ENCODE data around the gene FAM221B. TPM values are rescaled to one million over a fixed set of nuclear protein-coding genes. Genes with fewer than 3 reads are reported as not detected.

FAM221B gene
- polyA plus RNA-seq, 1 donor from 2014 or later, result 0.09 TPM

DNA sequence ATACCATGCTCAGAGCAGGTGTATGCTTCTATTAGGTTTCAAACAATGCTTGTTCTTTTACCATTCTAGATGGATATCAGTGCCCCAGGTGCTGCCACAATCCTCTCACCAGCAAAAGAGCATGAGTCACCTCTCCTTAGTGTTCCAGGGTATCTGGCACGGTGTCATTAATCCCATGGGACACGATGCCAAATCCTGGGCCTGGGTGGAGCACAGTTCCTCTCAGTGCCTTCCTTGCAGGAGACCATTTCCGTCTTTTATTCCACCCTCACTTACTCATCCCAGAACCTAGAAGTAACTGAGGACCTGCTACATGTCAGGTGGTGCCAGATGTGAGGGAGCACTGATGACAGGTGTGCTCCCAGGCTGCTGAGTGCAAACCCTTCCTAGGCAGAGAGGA lies 43.0 kb upstream of the FAM221B start:
- no peak overlapping the region for H2AFZ ChIP-seq (ENCODE audit: low read depth, low read length)
- no peaks in the 10 kb centered on the region for H3K9me2 ChIP-seq (ENCODE audit: insufficient read depth, low read length)
- TF ChIP-seq, protein P1, sequence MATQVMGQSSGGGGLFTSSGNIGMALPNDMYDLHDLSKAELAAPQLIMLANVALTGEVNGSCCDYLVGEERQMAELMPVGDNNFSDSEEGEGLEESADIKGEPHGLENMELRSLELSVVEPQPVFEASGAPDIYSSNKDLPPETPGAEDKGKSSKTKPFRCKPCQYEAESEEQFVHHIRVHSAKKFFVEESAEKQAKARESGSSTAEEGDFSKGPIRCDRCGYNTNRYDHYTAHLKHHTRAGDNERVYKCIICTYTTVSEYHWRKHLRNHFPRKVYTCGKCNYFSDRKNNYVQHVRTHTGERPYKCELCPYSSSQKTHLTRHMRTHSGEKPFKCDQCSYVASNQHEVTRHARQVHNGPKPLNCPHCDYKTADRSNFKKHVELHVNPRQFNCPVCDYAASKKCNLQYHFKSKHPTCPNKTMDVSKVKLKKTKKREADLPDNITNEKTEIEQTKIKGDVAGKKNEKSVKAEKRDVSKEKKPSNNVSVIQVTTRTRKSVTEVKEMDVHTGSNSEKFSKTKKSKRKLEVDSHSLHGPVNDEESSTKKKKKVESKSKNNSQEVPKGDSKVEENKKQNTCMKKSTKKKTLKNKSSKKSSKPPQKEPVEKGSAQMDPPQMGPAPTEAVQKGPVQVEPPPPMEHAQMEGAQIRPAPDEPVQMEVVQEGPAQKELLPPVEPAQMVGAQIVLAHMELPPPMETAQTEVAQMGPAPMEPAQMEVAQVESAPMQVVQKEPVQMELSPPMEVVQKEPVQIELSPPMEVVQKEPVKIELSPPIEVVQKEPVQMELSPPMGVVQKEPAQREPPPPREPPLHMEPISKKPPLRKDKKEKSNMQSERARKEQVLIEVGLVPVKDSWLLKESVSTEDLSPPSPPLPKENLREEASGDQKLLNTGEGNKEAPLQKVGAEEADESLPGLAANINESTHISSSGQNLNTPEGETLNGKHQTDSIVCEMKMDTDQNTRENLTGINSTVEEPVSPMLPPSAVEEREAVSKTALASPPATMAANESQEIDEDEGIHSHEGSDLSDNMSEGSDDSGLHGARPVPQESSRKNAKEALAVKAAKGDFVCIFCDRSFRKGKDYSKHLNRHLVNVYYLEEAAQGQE (IDR thresholded peaks at IDR 0.05; ENCODE audit: borderline replicate concordance), result no peak
- no peak for TF ChIP-seq EZH2 (IDR thresholded peaks at IDR 0.05; ENCODE audit: borderline replicate concordance, insufficient read depth, low read length, poor library complexity, severe bottlenecking)
- no peak for TF ChIP-seq TAF1 (IDR thresholded peaks at IDR 0.05; ENCODE audit: low read depth)
- TF ChIP-seq MXI1 (conservative IDR thresholded peaks at IDR 0.05; ENCODE audit: poor library complexity, severe bottlenecking), result no peak
- no peak for TF ChIP-seq EP300 (conservative IDR thresholded peaks at IDR 0.05; ENCODE audit: poor library complexity, severe bottlenecking)
- TF ChIP-seq, protein P2, sequence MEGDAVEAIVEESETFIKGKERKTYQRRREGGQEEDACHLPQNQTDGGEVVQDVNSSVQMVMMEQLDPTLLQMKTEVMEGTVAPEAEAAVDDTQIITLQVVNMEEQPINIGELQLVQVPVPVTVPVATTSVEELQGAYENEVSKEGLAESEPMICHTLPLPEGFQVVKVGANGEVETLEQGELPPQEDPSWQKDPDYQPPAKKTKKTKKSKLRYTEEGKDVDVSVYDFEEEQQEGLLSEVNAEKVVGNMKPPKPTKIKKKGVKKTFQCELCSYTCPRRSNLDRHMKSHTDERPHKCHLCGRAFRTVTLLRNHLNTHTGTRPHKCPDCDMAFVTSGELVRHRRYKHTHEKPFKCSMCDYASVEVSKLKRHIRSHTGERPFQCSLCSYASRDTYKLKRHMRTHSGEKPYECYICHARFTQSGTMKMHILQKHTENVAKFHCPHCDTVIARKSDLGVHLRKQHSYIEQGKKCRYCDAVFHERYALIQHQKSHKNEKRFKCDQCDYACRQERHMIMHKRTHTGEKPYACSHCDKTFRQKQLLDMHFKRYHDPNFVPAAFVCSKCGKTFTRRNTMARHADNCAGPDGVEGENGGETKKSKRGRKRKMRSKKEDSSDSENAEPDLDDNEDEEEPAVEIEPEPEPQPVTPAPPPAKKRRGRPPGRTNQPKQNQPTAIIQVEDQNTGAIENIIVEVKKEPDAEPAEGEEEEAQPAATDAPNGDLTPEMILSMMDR (IDR thresholded peaks at IDR 0.05; ENCODE audit: poor library complexity, severe bottlenecking), result no peak
- no peak for TF ChIP-seq RAD21 (conservative IDR thresholded peaks at IDR 0.05)
- no peak for TF ChIP-seq POLR2AphosphoS5 (IDR thresholded peaks at IDR 0.05)
- no peak for TF ChIP-seq SMC3 (conservative IDR thresholded peaks at IDR 0.05; ENCODE audit: poor library complexity)
- H3K36me3 ChIP-seq (ENCODE audit: insufficient read depth, low read length), result no peaks in the 10 kb centered on the region
- H3K4me3 ChIP-seq (ENCODE audit: low read length), result no peak overlapping the region
- no peak overlapping the region for H3K27ac ChIP-seq (ENCODE audit: low read length)
- H3F3A ChIP-seq (ENCODE audit: insufficient read depth, low read length, poor library complexity, severe bottlenecking), result no peaks in the 10 kb centered on the region
- no peak overlapping the region for H3K9ac ChIP-seq (ENCODE audit: low read length)
- H3K27me3 ChIP-seq (ENCODE audit: insufficient read depth, low read depth, low read length), result no peaks in the 10 kb centered on the region
- H3K4me2 ChIP-seq (ENCODE audit: low read length), result no peak overlapping the region
- H3K79me2 ChIP-seq (replicated peaks; ENCODE audit: insufficient read depth, low read length), result no peaks in the 10 kb centered on the region
- no peaks in the 10 kb centered on the region for H4K20me1 ChIP-seq (ENCODE audit: insufficient read depth)
- H3K9me3 ChIP-seq (ENCODE audit: low read length), result no peaks in the 10 kb centered on the region

- TF ChIP-seq SMC3 (conservative IDR thresholded peaks at IDR 0.05; ENCODE audit: poor library complexity) (no peak), EP300 (conservative IDR thresholded peaks at IDR 0.05; ENCODE audit: poor library complexity, severe bottlenecking) (no peak), POLR2AphosphoS5 (IDR thresholded peaks at IDR 0.05) (no peak), MXI1 (conservative IDR thresholded peaks at IDR 0.05; ENCODE audit: poor library complexity, severe bottlenecking) (no peak), EZH2 (IDR thresholded peaks at IDR 0.05; ENCODE audit: borderline replicate concordance, insufficient read depth, low read length, poor library complexity, severe bottlenecking) (no peak), TAF1 (IDR thresholded peaks at IDR 0.05; ENCODE audit: low read depth) (no peak), RAD21 (conservative IDR thresholded peaks at IDR 0.05) (no peak)
- TF ChIP-seq, protein P2 (IDR thresholded peaks at IDR 0.05; ENCODE audit: poor library complexity, severe bottlenecking), result no peak
- TF ChIP-seq, protein P1 (IDR thresholded peaks at IDR 0.05; ENCODE audit: borderline replicate concordance), result no peak
- H3K36me3 ChIP-seq (ENCODE audit: insufficient read depth, low read length), result no peaks in the 10 kb centered on the region
- no peak within 1 kb of the TSS for H3K4me2 ChIP-seq (ENCODE audit: low read length)
- no peaks in the 10 kb centered on the region for H3K9me2 ChIP-seq (ENCODE audit: insufficient read depth, low read length)
- no peaks in the 10 kb centered on the region for H4K20me1 ChIP-seq (ENCODE audit: insufficient read depth)
- no peaks in the 10 kb centered on the region for H3K79me2 ChIP-seq (replicated peaks; ENCODE audit: insufficient read depth, low read length)
- H3F3A ChIP-seq (ENCODE audit: insufficient read depth, low read length, poor library complexity, severe bottlenecking), result no peaks in the 10 kb centered on the region
- H3K9me3 ChIP-seq (ENCODE audit: low read length), result no peaks in the 10 kb centered on the region
- no peak within 1 kb of the TSS for H3K27ac ChIP-seq (ENCODE audit: low read length)
- no peaks in the 10 kb centered on the region for H3K27me3 ChIP-seq (ENCODE audit: insufficient read depth, low read depth, low read length)
- no peak within 1 kb of the TSS for H2AFZ ChIP-seq (ENCODE audit: low read depth, low read length)
- H3K9ac ChIP-seq (ENCODE audit: low read length), result no peak within 1 kb of the TSS
- H3K4me3 ChIP-seq (ENCODE audit: low read length), result no peak within 1 kb of the TSS
Observed at GRCh38 chr9:35870351-35870923, 41.9 kb upstream of the FAM221B start, which contains the start of gene OR13J1. Gene OR13J1 (minus strand): TSS chr9:35870401. CDS start chr9:35870401, 0 bp downstream.

Data from neural cell (in vitro differentiated cells).